ENCODE results near the gene KLHL10.

The KLHL10 gene

DNA sequence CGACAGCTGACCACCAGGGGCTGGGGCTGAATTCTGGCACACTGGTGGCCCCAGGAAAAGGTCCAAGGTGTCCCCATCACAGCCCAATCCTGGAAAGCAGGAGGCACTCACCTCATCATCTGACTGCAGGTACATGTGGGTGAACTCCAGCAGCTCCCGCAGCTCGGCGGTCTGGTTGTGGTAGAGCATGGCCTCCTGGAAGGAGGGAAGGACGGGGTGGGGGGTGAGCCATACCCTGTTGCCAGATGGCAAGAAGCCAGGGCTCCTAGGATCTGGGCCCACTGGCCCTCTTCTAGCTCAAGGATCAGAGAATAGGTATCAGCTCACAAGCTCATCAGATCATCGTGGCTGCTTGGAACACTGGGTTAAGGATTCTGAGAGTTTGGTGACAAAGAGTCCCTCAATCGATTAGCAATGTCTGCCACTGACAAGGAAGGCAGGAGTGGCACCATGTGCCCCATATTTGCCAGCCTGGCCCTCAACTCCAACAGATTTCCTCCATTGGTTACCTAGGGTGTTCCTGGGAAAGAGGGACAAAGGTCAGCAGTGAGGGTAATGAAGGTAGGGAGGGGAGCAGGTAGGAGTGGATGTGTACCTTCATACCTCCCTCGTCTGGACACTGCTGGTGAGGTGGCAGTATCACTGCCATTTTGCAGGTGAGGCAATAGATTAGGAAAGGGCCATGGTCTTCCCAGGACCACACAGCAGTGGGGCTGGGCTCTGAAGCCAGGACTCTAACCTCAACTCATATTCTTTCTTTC is 30.8 kb upstream of the KLHL10 start:
- no peak overlapping the region for H3K4me3 ChIP-seq (ENCODE audit: low read length)
- TF ChIP-seq ZNF274 (IDR thresholded peaks at IDR 0.05; ENCODE audit: low read depth, low read length): no peak

GRCh38 chr17:41810659-41811548 is 26.7 kb upstream of the KLHL10 start:
- TF ChIP-seq ZNF274 (IDR thresholded peaks at IDR 0.05; ENCODE audit: low read depth, low read length): no peak
- H3K4me3 ChIP-seq (ENCODE audit: low read length): peak overlapping the region; percentile 75; the same call in 1 of the 2 replicates

DNA sequence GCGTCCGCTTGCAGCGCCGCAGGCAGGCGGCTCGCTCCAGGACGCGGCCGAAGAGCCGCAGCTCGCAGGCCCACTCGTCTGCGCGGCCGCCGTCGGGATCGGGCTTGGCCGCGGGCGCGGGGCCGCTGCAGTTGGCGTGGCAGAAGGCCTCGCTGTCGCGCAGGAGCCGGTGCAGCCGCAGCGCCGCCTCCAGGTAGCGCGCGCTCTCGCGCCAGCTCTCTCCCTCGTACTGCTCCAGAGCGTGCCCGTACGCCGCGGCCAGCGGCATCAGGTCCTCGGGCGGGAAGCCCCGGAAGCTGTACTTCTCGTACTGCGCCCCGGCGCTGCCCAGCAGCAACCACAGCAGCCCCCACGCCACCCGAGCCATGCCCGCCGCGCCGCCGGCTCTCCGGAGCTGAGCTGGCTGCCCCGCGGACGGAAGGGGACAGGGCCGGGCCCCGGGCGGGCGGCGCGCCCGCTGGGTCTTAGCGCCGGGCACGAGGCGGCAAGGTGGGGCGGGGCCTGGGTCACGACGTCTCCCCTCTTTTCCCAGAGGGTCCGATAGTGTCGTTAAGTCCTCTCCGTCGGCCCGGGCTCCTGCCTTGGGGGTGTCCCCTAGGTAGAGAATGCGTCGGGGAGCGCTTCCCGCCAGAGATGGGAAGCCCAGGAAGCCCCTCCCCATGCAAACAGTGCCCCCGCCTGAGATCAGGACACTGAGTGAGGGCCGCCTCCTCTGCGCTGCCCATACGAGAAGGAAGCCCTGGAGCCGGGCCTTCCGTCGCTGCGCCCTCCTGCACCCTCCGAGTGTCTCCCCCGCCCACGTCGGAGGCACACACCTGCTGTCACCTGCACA is 25.9 kb upstream of the KLHL10 start, which contains the start of gene P3H4:
Gene P3H4, minus strand, starts transcription at position 401 of the 832 bp plus-strand sequence. Its CDS starts 34 bp downstream, at position 367.
- no peak for TF ChIP-seq ZNF274 (IDR thresholded peaks at IDR 0.05; ENCODE audit: low read depth, low read length)

DNA sequence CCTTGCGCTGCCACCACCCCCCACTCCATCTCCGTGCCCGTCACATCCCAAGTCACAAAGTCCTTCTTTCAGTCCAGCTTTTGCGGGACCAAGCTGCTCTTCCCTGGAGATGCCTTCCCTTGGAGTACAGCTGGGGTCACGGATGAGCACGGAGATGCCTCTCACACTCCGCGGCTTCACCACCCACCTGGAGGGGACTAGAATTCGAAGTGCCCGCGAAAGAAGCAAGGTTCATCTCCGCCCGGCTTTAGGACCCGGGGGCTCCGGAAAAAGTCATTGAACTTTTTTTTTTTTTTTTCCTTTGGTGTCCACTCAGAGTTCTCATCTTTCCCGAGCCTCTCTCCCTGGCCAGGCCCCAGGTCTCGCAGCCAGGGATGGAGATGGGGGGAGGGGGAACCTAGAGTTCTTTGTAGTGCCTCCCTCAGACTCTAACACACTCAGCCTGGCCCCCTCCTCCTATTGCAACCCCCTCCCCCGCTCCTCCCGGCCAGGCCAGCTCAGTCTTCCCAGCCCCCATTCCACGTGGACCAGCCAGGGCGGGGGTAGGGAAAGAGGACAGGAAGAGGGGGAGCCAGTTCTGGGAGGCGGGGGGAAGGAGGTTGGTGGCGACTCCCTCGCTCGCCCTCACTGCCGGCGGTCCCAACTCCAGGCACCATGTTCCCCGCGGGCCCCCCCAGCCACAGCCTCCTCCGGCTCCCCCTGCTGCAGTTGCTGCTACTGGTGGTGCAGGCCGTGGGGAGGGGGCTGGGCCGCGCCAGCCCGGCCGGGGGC is 25.1 kb upstream of the KLHL10 start, which contains the start of gene FKBP10:
Gene FKBP10, plus strand, starts transcription at position 624 of the 771 bp plus-strand sequence. Its CDS starts 31 bp downstream, at position 655.
- no peak for TF ChIP-seq ZNF274 (IDR thresholded peaks at IDR 0.05; ENCODE audit: low read depth, low read length)
- H3K4me3 ChIP-seq (ENCODE audit: low read length): peak within 1 kb of the TSS; percentile 75

More for the DNA sequence above, 25.9 kb upstream of the KLHL10 start, which contains the start of gene P3H4:
- H3K4me3 ChIP-seq (ENCODE audit: low read length): peak within 1 kb of the TSS; percentile 75; the same call in 1 of the 2 replicates

GRCh38 chr17:41813152-41813680 is 24.4 kb upstream of the KLHL10 start:
- peak overlapping the region; percentile 4; the same call in 1 of the 2 replicates for H3K4me3 ChIP-seq (ENCODE audit: low read length)
- TF ChIP-seq ZNF274 (IDR thresholded peaks at IDR 0.05; ENCODE audit: low read depth, low read length): no peak

DNA sequence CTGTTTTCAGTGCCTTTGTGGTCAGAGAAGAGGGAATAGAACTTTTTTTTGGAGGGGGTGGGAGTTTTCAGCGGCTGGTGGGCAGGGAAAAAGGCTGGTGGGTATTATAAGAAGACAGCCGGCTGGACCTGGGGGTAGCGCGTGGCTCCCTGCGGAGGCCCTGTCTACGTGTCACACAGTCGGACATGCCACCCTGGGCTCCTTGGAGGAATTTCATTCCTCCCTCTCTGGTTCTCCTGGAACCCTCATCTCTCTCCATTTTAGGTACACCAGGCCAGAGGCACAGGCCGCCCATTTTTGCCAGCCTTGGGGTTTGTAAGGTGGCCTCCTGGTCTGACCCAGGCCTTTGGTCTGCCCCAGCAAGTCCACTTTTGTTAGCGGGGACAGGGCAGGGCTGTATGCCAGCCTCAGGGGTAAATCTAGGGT is 23.9 kb upstream of the KLHL10 start:
- no peak overlapping the region for H3K4me3 ChIP-seq (ENCODE audit: low read length)
- TF ChIP-seq ZNF274 (IDR thresholded peaks at IDR 0.05; ENCODE audit: low read depth, low read length): no peak

DNA sequence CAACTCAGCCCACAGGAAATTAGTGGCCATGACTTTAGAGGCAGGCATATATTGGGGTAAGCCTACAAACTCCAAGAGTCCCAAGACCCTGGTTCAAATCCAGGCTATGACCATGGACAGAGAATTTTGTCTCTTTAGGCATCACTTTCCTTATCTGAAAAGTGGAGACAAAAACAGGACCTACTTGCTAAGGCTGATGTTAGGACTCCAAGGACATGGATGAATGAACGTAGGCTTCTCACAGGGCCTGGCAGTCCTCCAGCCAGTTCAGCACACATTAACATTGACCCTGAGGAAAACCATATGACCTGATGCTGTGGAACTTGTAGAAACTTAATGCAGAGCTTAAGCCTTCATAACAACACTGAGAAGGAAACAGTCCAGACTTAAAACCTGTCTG is 23.4 kb upstream of the KLHL10 start:
- H3K4me3 ChIP-seq (ENCODE audit: low read length): no peak overlapping the region
- no peak for TF ChIP-seq ZNF274 (IDR thresholded peaks at IDR 0.05; ENCODE audit: low read depth, low read length)

- no peak overlapping the region for H3K4me3 ChIP-seq (ENCODE audit: low read length)
- no peak for TF ChIP-seq ZNF274 (IDR thresholded peaks at IDR 0.05; ENCODE audit: low read depth, low read length)
These were observed 20.8 kb upstream of the KLHL10 start for GRCh38 chr17:41816637-41817320.

DNA sequence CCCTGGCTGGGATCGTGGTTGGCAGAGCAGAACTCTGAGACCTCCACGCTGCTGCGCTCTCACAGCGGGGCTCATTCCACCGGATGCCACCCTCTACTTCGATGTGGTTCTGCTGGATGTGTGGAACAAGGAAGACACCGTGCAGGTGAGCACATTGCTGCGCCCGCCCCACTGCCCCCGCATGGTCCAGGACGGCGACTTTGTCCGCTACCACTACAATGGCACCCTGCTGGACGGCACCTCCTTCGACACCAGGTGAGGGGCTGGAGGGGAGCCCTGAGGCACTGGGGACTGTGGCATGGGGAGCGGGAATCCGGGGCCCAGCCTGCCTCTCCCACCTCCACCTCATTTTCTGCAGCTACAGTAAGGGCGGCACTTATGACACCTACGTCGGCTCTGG is 19.6 kb upstream of the KLHL10 start:
- no peak for TF ChIP-seq ZNF274 (IDR thresholded peaks at IDR 0.05; ENCODE audit: low read depth, low read length)
- H3K4me3 ChIP-seq (ENCODE audit: low read length): no peak overlapping the region

GRCh38 chr17:41821776-41822175 is 15.8 kb upstream of the KLHL10 start:
- H3K4me3 ChIP-seq (ENCODE audit: low read length): no peak overlapping the region
- TF ChIP-seq ZNF274 (IDR thresholded peaks at IDR 0.05; ENCODE audit: low read depth, low read length): no peak

DNA sequence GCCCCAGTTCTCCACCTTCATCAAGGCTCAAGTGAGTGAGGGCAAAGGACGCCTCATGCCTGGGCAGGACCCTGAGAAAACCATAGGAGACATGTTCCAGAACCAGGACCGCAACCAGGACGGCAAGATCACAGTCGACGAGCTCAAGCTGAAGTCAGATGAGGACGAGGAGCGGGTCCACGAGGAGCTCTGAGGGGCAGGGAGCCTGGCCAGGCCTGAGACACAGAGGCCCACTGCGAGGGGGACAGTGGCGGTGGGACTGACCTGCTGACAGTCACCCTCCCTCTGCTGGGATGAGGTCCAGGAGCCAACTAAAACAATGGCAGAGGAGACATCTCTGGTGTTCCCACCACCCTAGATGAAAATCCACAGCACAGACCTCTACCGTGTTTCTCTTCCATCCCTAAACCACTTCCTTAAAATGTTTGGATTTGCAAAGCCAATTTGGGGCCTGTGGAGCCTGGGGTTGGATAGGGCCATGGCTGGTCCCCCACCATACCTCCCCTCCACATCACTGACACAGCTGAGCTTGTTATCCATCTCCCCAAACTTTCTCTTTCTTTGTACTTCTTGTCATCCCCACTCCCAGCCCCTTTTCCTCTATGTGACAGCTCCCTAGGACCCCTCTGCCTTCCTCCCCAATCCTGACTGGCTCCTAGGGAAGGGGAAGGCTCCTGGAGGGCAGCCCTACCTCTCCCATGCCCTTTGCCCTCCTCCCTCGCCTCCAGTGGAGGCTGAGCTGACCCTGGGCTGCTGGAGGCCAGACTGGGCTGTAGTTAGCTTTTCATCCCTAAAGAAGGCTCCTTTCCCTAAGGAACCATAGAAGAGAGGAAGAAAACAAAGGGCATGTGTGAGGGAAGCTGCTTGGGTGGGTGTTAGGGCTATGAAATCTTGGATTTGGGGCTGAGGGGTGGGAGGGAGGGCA is 15.1 kb upstream of the KLHL10 start:
- H3K4me3 ChIP-seq (ENCODE audit: low read length): no peak overlapping the region
- TF ChIP-seq ZNF274 (IDR thresholded peaks at IDR 0.05; ENCODE audit: low read depth, low read length): no peak
